Psoas muscle (tissue), 8 donors: ENCODE results near the gene RSPO4. TPM values are rescaled to one million over a fixed set of nuclear protein-coding genes. Genes with fewer than 3 reads are reported as not detected.

Source experiments
- ATAC-seq, 4 donors: fragments of 200-7000 bp; cut with Tn5 transposase; one replicate each; pipeline ENCODE4 v1.9.1; 2020; ENCODE audit warnings: moderate library complexity in 3 of 4, mild to moderate bottlenecking in 2 of 4
- DNase-seq, 2 donors: peaks; one replicate each; pipeline ENCODE4 v3.0.0-alpha.2; 2020
- H3K27ac ChIP-seq: fragments of 200-600 bp; one replicate; pipeline ENCODE4 v1.8.0; 2022
- H3K27me3 ChIP-seq, 3 donors: fragments of 200-600 bp in 1 of 3; one replicate each; pipeline versions ENCODE4 v1.6.1 to v1.8.0; 2013 to 2022; ENCODE audit warnings: low read length in 2 of 3, mild to moderate bottlenecking in 2 of 3, moderate library complexity in 1 of 3; ENCODE audit not compliant: insufficient read depth in 3 of 3
- H3K36me3 ChIP-seq, 2 donors: fragments of 200-600 bp in 1 of 2; one replicate each; pipeline versions ENCODE4 v1.6.1 to v1.8.0; 2013 to 2022; ENCODE audit warnings: low read depth in 1 of 2, mild to moderate bottlenecking in 1 of 2, moderate library complexity in 1 of 2; ENCODE audit not compliant: insufficient read depth in 1 of 2
- H3K4me1 ChIP-seq: fragments of 200-600 bp; one replicate; pipeline ENCODE4 v1.8.0; 2022
- H3K4me3 ChIP-seq: fragments of 200-600 bp; one replicate; pipeline ENCODE4 v1.8.0; 2022; ENCODE audit warnings: mild to moderate bottlenecking
- H3K9me3 ChIP-seq: fragments of 200-600 bp; one replicate; pipeline ENCODE4 v1.8.0; 2022
- CTCF ChIP-seq: fragments of 200-600 bp; IDR thresholded peaks from one replicate; pipeline ENCODE4 v1.8.0; 2022; ENCODE audit warnings: antibody characterized with exemption
- WGBS, 3 donors: extraction: QIAGEN DNeasy Blood & Tissue Kit; methylation state at CpG; one replicate each; pipeline versions ENCODE4 v1.1.6 to v1.1.7; 2013; 5-methylcytosine and 5-hydroxymethylcytosine counted together
- intact Hi-C, 2 donors: fragments of 100-400 bp; cut with DNase I; formaldehyde crosslinking; loops; one replicate each; pipeline versions ENCODE4 v1.11.0 to v1.14.2; 2022
- polyA plus RNA-seq, 3 donors: library from polyadenylated mRNA; stranded (reverse); fragments of 200-250 nt; gene quantifications; one replicate each; pipeline ENCODE4 v1.2.3, GENCODE V29; 2013
- total RNA-seq, 4 donors: library from RNA; stranded (reverse); fragmentation: NEBNext Ultra II Directional in 2 of 4; extraction: Animal tissue kit (Norgen Biotek cat#: 25700) in 2 of 4; gene quantifications; one replicate each; pipeline versions ENCODE4 v1.2.1 to v1.2.4, GENCODE V29; 2021 to 2023
- donor health status: healthy with polysubstance abuse.
- donor health status: DM: no; HTN: no; CAD: no; lungs with moderate emphysema.
- donor health status: Bipolar disorder and iron deficiency.
- donor health status: healthy.
- donor health status: DM: yes; HTN: yes; CAD: no.
- donor health status: DM: no; HTN: no; CAD: no.
- donor health status: DM: no; HTN: no; CAD: no.
- donor health status: DM: yes; HTN: yes; CAD: no.

Gene RSPO4
- total and polyA plus RNA-seq, 7 donors = 0.01 to 0.13 (median 0.03) TPM; not detected in 4

- DNase-seq (no peak), ATAC-seq (no peak)
- H3K9me3 ChIP-seq = no peaks in the 10 kb centered on the region
- TF ChIP-seq CTCF = no peak
- WGBS, 3 donors = 49 to 64% (median 62%) methylated on average over 8 of the region's 8 CpGs
- no peaks in the 10 kb centered on the region for H3K36me3 ChIP-seq
- H3K4me1 ChIP-seq = no peaks in the 10 kb centered on the region
- intact Hi-C loops = no loop called here
- no peak overlapping the region for H3K4me3 ChIP-seq
- no peak overlapping the region for H3K27ac ChIP-seq
- H3K27me3 ChIP-seq = peaks cover 0 to 8% (median 2%) of the 10 kb centered on the region in 3 donors
These were observed 55.3 kb downstream of the RSPO4 start for GRCh38 chr20:946826-947225.

- Histone ChIP-seq H3K9me3 (no peaks in the 10 kb centered on the region), H3K36me3 (no peaks in the 10 kb centered on the region), H3K27me3 (peaks cover 0 to 8% (median 2%) of the 10 kb centered on the region in 3 donors), H3K4me1 (no peaks in the 10 kb centered on the region), H3K27ac (no peak overlapping the region), H3K4me3 (no peak overlapping the region)
- 88 to 92% (median 89%) methylated on average over 13 of the region's 13 CpGs for WGBS, 3 donors
- TF ChIP-seq CTCF = no peak
- no peak for DNase-seq
- no peak for ATAC-seq
- intact Hi-C loops = no loop called here
These were observed 56.3 kb downstream of the RSPO4 start for GRCh38 chr20:945841-946240.

GRCh38 chr20:944774-945410, 57.2 kb downstream of the RSPO4 start:
- ATAC-seq (no peak), DNase-seq (no peak)
- H3K36me3 ChIP-seq = no peaks in the 10 kb centered on the region
- no peak for TF ChIP-seq CTCF
- intact Hi-C loops = no loop called here
- WGBS, 3 donors = 57 to 64% (median 61%) methylated on average over 13 of the region's 13 CpGs
- H3K4me1 ChIP-seq = no peaks in the 10 kb centered on the region
- no peak overlapping the region for H3K4me3 ChIP-seq
- H3K9me3 ChIP-seq = no peaks in the 10 kb centered on the region
- H3K27ac ChIP-seq = no peak overlapping the region
- peaks cover 0 to 8% (median 2%) of the 10 kb centered on the region in 3 donors for H3K27me3 ChIP-seq

GRCh38 chr20:944148-944547, 58.0 kb downstream of the RSPO4 start:
- intact Hi-C loops = no loop called here
- TF ChIP-seq CTCF = no peak
- WGBS, 3 donors = 78 to 82% (median 82%) methylated on average over 9 of the region's 9 CpGs
- no peak overlapping the region for H3K4me3 ChIP-seq
- H3K4me1 ChIP-seq = no peaks in the 10 kb centered on the region
- H3K36me3 ChIP-seq = no peaks in the 10 kb centered on the region
- no peaks in the 10 kb centered on the region for H3K9me3 ChIP-seq
- H3K27ac ChIP-seq = no peak overlapping the region
- no peak for ATAC-seq
- DNase-seq = no peak
- H3K27me3 ChIP-seq = peaks cover 0 to 8% (median 2%) of the 10 kb centered on the region in 3 donors

- Histone ChIP-seq H3K27ac (no peak overlapping the region), H3K27me3 (peaks cover 0 to 2% (median 2%) of the 10 kb centered on the region in 3 donors), H3K4me1 (no peaks in the 10 kb centered on the region), H3K4me3 (no peak overlapping the region), H3K9me3 (no peaks in the 10 kb centered on the region), H3K36me3 (no peaks in the 10 kb centered on the region)
- WGBS, 3 donors = 69 to 78% (median 73%) methylated on average over 7 of the region's 7 CpGs
- TF ChIP-seq CTCF = no peak
- ATAC-seq (no peak), DNase-seq (no peak)
- intact Hi-C loops = no loop called here
These were observed 59.5 kb downstream of the RSPO4 start for GRCh38 chr20:942611-943010.
